Measurements from ENCODE around the gene ZNF689.

DNA sequence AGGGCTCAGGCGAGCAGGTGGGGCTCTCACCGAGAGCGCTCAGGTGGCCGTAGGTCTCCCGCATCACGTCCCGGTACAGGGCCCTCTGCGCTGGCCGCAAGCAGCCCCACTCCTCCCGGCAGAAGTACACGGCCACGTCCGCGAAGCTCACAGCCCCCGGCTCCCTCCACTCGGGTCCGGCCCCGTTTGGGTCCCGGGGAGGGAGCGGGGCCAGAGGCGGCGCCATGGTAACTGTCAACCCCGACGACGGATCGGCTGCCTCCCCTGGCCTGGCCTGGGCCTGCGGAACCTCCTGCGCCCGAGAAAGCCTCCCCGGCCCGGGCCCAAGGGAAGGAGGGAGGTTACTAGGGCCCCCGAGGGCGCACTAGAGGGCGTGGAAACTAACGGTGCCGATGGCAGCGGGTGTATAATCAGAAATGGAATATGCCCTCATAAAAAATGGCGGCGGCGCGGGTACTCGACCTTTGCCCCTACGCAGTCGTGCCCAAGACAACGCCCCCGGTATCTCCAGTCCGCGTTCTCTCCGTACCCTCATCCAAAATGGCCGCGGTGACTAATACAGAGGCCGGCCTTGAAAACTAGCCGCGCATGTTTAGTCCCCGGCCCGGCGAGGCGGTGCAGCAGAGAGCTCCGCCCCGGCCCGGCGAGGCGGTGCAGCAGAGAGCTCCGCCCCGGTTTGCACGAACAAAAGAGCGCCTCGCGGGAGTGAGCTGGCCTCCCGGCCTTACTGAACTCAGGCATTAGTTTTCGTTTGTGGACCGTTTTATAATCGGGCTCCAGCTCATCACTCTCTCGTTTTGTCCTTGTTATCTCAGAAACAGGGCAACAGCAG is 52.0 kb downstream of the ZNF689 start, which contains the start of gene ZNF764:
- TF ChIP-seq, protein P1, sequence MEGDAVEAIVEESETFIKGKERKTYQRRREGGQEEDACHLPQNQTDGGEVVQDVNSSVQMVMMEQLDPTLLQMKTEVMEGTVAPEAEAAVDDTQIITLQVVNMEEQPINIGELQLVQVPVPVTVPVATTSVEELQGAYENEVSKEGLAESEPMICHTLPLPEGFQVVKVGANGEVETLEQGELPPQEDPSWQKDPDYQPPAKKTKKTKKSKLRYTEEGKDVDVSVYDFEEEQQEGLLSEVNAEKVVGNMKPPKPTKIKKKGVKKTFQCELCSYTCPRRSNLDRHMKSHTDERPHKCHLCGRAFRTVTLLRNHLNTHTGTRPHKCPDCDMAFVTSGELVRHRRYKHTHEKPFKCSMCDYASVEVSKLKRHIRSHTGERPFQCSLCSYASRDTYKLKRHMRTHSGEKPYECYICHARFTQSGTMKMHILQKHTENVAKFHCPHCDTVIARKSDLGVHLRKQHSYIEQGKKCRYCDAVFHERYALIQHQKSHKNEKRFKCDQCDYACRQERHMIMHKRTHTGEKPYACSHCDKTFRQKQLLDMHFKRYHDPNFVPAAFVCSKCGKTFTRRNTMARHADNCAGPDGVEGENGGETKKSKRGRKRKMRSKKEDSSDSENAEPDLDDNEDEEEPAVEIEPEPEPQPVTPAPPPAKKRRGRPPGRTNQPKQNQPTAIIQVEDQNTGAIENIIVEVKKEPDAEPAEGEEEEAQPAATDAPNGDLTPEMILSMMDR (IDR thresholded peaks at IDR 0.05): peak in 3 of 6 experiments; percentile 2 to 17 (median 2)
- TF ChIP-seq POLR2A (IDR thresholded peaks at IDR 0.05): peak; percentile 37 to 49

All from Peyer's patch (tissue), 4 donors.